ENCODE data around the gene GPI.

- TF ChIP-seq CTCF (IDR thresholded peaks at IDR 0.05 in 8 of 11, conservative IDR thresholded peaks at IDR 0.05 in 3 of 11) = no peak
- no peak for TF ChIP-seq POLR2A (IDR thresholded peaks at IDR 0.05)
- TF ChIP-seq POLR2AphosphoS5 (IDR thresholded peaks at IDR 0.05) = no peak
These were observed 27.3 kb upstream of the GPI start for GRCh38 chr19:34337739-34338138.
